Stimulated activated CD8-positive, alpha-beta memory T cell treated with anti-CD3 and anti-CD28 coated beads, Interleukin-4, amount 100 ng/mL, for 48 hours (primary cell): ENCODE measurements around the gene CLEC4E.
"Not testable (repeated sequence)": the region's sequence is repeated elsewhere in the genome, so short reads cannot be mapped to it uniquely, and the experiment has no call there.

Experiments
- DNase-seq: peaks from one replicate; pipeline ENCODE4 v3.0.0-alpha.2; 2020

The CLEC4E gene

GRCh38 chr12:8540831-8541230 is at the start of gene CLEC4E:
Gene CLEC4E, minus strand, starts transcription at chr12:8540905. Its CDS starts 108 bp downstream, at chr12:8540797.
- DNase-seq = not testable (repeated sequence)

GRCh38 chr12:8589679-8590078 is 49.0 kb upstream of the CLEC4E start:
- no peak for DNase-seq

- DNase-seq = not testable (repeated sequence)
Observed at GRCh38 chr12:8584478-8584877, 43.8 kb upstream of the CLEC4E start.

GRCh38 chr12:8584004-8584403 is 43.3 kb upstream of the CLEC4E start:
- DNase-seq = no peak

- DNase-seq = no peak
Observed at GRCh38 chr12:8581098-8581784, 40.5 kb upstream of the CLEC4E start.

- no peak for DNase-seq
Observed at GRCh38 chr12:8577879-8578278, 37.2 kb upstream of the CLEC4E start.

GRCh38 chr12:8572507-8572906 is 31.8 kb upstream of the CLEC4E start:
- no peak for DNase-seq

- DNase-seq = no peak
Observed at GRCh38 chr12:8566525-8566924, 25.8 kb upstream of the CLEC4E start.

GRCh38 chr12:8566052-8566451 is 25.3 kb upstream of the CLEC4E start:
- not testable (repeated sequence) for DNase-seq

GRCh38 chr12:8564656-8565055 is 24.0 kb upstream of the CLEC4E start:
- DNase-seq = no peak

GRCh38 chr12:8563356-8563755 is 22.7 kb upstream of the CLEC4E start:
- DNase-seq = no peak

- peak; percentile 28 for DNase-seq
Observed at GRCh38 chr12:8562310-8562709, 21.6 kb upstream of the CLEC4E start.

GRCh38 chr12:8561011-8561410 is 20.3 kb upstream of the CLEC4E start:
- no peak for DNase-seq

GRCh38 chr12:8559676-8560075 is 19.0 kb upstream of the CLEC4E start:
- no peak for DNase-seq

GRCh38 chr12:8556531-8557097 is 15.9 kb upstream of the CLEC4E start:
- DNase-seq = no peak

- no peak for DNase-seq
Observed at GRCh38 chr12:8554451-8555195, 13.9 kb upstream of the CLEC4E start.

GRCh38 chr12:8553088-8553627 is 12.5 kb upstream of the CLEC4E start:
- no peak for DNase-seq

GRCh38 chr12:8549381-8549780 is 8.7 kb upstream of the CLEC4E start:
- no peak for DNase-seq

GRCh38 chr12:8548192-8548591 is 7.5 kb upstream of the CLEC4E start:
- DNase-seq = no peak

- no peak for DNase-seq
Observed at GRCh38 chr12:8547645-8548044, 6.9 kb upstream of the CLEC4E start.

GRCh38 chr12:8546591-8546990 is 5.9 kb upstream of the CLEC4E start:
- DNase-seq = no peak

- peak; percentile 81 for DNase-seq
Observed at GRCh38 chr12:8544295-8544694, 3.6 kb upstream of the CLEC4E start.

GRCh38 chr12:8541562-8541961 is 857 bp upstream of the CLEC4E start:
- DNase-seq = no peak

GRCh38 chr12:8537820-8538219 is 2.9 kb downstream of the CLEC4E start:
- peak; percentile 31 for DNase-seq
